Lower leg skin (tissue), 4 donors: ENCODE data around the gene SLC39A7. TPM values are rescaled to one million over a fixed set of nuclear protein-coding genes. Genes with fewer than 3 reads are reported as not detected.
A peak's percentile ranks its signal among the peaks of the same experiment; 100 is the strongest.

ENCODE experiments used
- DNase-seq, 2 donors: peaks; one replicate each; pipeline ENCODE4 v3.0.0-alpha.2; 2019; ENCODE audit warnings: low spot score in 2 of 2
- H3K4me3 ChIP-seq: fragments of 200-600 bp; sonication (generic); 2 replicates; pipeline ENCODE4 v1.5.1; 2017; ENCODE audit warnings: mild to moderate bottlenecking, low read depth; ENCODE audit not compliant: poor library complexity, severe bottlenecking
- POLR2A ChIP-seq, 2 donors: fragments of 450-650 bp; IDR thresholded peaks; one replicate each; pipeline ENCODE4 v1.6.1; 2016 to 2017; ENCODE audit warnings: antibody characterized with exemption in 2 of 2, mild to moderate bottlenecking in 1 of 2, moderate library complexity in 1 of 2
- WGBS, 2 donors: methylation state at CpG; one replicate each; pipeline ENCODE4 v1.1.5; 2018; 5-methylcytosine and 5-hydroxymethylcytosine counted together
- intact Hi-C: fragments of 100-400 bp; cut with DNase I; formaldehyde crosslinking; loops from one replicate; pipeline ENCODE4 v1.15.0; 2023; ENCODE audit warnings: low total_unique reads
- total RNA-seq, 4 donors: library from RNA; depleted of rRNA; stranded (reverse); fragments of >200 nt; gene quantifications; one replicate each; pipeline ENCODE4 v1.1.0, GENCODE V29; 2016
- TF ChIP-seq, protein P1 (sequence below), 3 donors: fragments of 450-650 bp; IDR thresholded peaks; one replicate each; pipeline ENCODE4 v1.5.1; 2016; ENCODE audit warnings: antibody characterized with exemption in 3 of 3, mild to moderate bottlenecking in 3 of 3, moderate library complexity in 2 of 3

SLC39A7 gene
- total RNA-seq, 4 donors from 2014 or later = 35.4 to 52.7 (median 39.1) TPM

- 0 to 2% methylated on average over 22 to 28 of the region's 48 CpGs for WGBS, 2 donors
- TF ChIP-seq, protein P1, sequence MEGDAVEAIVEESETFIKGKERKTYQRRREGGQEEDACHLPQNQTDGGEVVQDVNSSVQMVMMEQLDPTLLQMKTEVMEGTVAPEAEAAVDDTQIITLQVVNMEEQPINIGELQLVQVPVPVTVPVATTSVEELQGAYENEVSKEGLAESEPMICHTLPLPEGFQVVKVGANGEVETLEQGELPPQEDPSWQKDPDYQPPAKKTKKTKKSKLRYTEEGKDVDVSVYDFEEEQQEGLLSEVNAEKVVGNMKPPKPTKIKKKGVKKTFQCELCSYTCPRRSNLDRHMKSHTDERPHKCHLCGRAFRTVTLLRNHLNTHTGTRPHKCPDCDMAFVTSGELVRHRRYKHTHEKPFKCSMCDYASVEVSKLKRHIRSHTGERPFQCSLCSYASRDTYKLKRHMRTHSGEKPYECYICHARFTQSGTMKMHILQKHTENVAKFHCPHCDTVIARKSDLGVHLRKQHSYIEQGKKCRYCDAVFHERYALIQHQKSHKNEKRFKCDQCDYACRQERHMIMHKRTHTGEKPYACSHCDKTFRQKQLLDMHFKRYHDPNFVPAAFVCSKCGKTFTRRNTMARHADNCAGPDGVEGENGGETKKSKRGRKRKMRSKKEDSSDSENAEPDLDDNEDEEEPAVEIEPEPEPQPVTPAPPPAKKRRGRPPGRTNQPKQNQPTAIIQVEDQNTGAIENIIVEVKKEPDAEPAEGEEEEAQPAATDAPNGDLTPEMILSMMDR (IDR thresholded peaks at IDR 0.05) = no peak
- no peak for TF ChIP-seq POLR2A (IDR thresholded peaks at IDR 0.05)
- H3K4me3 ChIP-seq = peak within 1 kb of the TSS; percentile 65
- DNase-seq = peak; percentile 94 to 99
- intact Hi-C loops = no loop called here
Observed at GRCh38 chr6:33204415-33205190, 3.9 kb downstream of the SLC39A7 start, which contains the start of gene HSD17B8. TSS of gene HSD17B8 (plus strand) at chr6:33204655. CDS start at chr6:33204669, 14 bp downstream.

GRCh38 chr6:33205191-33206026, 4.7 kb downstream of the SLC39A7 start:
- no peak for TF ChIP-seq POLR2A (IDR thresholded peaks at IDR 0.05)
- TF ChIP-seq, protein P1 (IDR thresholded peaks at IDR 0.05) = no peak
- 36 to 43% methylated on average over 17 of the region's 17 CpGs for WGBS, 2 donors
- DNase-seq = peak in 1 of 2 donors; percentile 28
- intact Hi-C loops = no loop called here
- no peak overlapping the region for H3K4me3 ChIP-seq

- TF ChIP-seq, protein P1 (IDR thresholded peaks at IDR 0.05) = no peak
- no peak for TF ChIP-seq POLR2A (IDR thresholded peaks at IDR 0.05)
- intact Hi-C loops = no loop called here
- no peak overlapping the region for H3K4me3 ChIP-seq
- DNase-seq = peak in 1 of 2 donors; percentile 72
- 78 to 79% methylated on average over 3 of the region's 3 CpGs for WGBS, 2 donors
Observed at GRCh38 chr6:33206027-33206863, 5.6 kb downstream of the SLC39A7 start.

- peak in 1 of 2 donors; percentile 87 for DNase-seq
- intact Hi-C loops = no loop called here
- TF ChIP-seq, protein P1 (IDR thresholded peaks at IDR 0.05) = no peak
- no peak for TF ChIP-seq POLR2A (IDR thresholded peaks at IDR 0.05)
- no peak overlapping the region for H3K4me3 ChIP-seq
- WGBS, 2 donors = 16 to 21% methylated on average over 19 to 20 of the region's 20 CpGs
Observed at GRCh38 chr6:33206864-33207551, 6.3 kb downstream of the SLC39A7 start.
